ENCODE results near the gene TRMT44. TPM values are rescaled to one million over a fixed set of nuclear protein-coding genes. Genes with fewer than 3 reads are reported as not detected.

TRMT44 gene
- polyA plus RNA-seq, 3 donors, result 4.9 to 7.5 (median 6.6) TPM

DNA sequence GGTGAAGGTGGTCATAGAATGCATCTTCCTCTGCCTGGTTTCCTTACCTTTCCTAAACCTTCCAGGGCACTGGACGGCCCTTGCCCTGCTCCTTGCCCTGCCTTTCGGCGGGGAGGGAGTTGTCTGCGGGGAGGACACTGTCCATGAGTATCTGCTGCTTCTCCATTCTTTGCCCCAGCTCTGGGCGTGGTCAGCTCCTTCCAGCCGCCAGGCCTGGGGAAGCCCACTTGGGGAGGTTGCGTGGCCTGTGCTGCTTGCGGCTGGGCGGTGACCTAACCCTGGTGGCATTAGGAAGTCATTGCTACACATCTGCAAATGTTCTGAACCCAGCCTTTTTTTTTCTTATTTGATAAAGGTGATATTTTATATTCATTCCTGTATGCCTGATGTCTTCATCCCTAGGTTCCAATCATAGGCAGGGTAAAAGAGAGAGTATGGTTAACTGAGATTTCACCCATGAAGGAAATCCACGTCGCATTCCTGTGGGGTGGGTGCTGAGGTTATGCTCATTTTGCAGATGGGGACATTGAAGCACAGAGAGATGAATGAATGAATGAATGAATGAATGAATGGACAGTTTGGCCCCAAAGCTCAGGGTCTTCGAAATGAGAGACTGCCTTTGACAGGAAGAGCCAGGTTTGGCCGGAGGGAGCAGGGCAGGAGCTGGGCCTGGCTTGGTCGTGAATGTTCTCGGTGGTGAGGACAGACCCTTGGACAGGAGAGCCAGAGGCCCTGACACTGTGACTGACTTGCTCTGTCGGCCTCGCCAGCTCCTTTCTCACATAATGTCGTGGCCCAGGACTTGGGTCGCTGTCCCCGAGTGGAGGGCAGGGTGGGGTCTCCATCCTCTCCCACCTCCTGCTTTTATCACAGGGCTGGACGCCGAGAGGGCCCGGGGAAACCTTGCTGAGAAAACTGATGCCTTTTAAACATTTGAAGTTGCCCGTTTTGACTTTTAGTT is 81.9 kb downstream of the TRMT44 start:
- peaks cover 0 to 17% of the 10 kb centered on the region in 2 donors for H3K9me3 ChIP-seq (replicated peaks in 1 of 2; ENCODE audit: control insufficient read depth in 1 of 2, insufficient read depth in 1 of 2, low read length in 2 of 2)
- peaks cover 3 to 10% (median 4%) of the 10 kb centered on the region in 3 donors for H3K27me3 Mint-ChIP-seq (ENCODE audit: low read depth in 3 of 3)
- no peak for DNase-seq
- no peak overlapping the region for H3K9ac ChIP-seq (ENCODE audit: insufficient read depth, low read length, poor library complexity, severe bottlenecking)
- intact Hi-C loops (cut with micrococcal nuclease), result no loop called here
- H3K36me3 Mint-ChIP-seq, result no peaks in the 10 kb centered on the region
- H3K9me3 Mint-ChIP-seq, result peaks cover 7 to 19% (median 13%) of the 10 kb centered on the region in 7 donors
- H3K27me3 ChIP-seq (ENCODE audit: control insufficient read depth in 2 of 2, insufficient read depth in 2 of 2, low read length in 2 of 2), result no peaks in the 10 kb centered on the region
- no peak overlapping the region for H2AFZ ChIP-seq (ENCODE audit: insufficient read depth, low read depth, low read length, poor library complexity, severe bottlenecking)
- H3K27ac Mint-ChIP-seq, result no peak overlapping the region
- no peaks in the 10 kb centered on the region for H4K20me1 ChIP-seq (ENCODE audit: insufficient read depth, low read length)
- no peak overlapping the region for H3K4me3 ChIP-seq (replicated peaks in 1 of 3; ENCODE audit: low read depth in 2 of 3, low read length in 3 of 3)
- H3K79me2 ChIP-seq (ENCODE audit: insufficient read depth, low read length), result no peaks in the 10 kb centered on the region
- H3K4me1 Mint-ChIP-seq, result no peaks in the 10 kb centered on the region
- H3K27ac ChIP-seq (ENCODE audit: low read depth in 1 of 2, low read length in 2 of 2), result no peak overlapping the region
- H3K4me2 ChIP-seq (replicated peaks; ENCODE audit: extremely low read depth, low read length, poor library complexity, severe bottlenecking), result no peak overlapping the region
- H3K36me3 ChIP-seq (replicated peaks in 1 of 2; ENCODE audit: control insufficient read depth in 1 of 2, insufficient read depth in 2 of 2, low read length in 2 of 2), result no peaks in the 10 kb centered on the region
- H3K4me1 ChIP-seq (ENCODE audit: control insufficient read depth in 1 of 2, insufficient read depth in 2 of 2, low read length in 2 of 2), result no peaks in the 10 kb centered on the region
- WGBS (ENCODE audit: insufficient coverage), result 84% methylated on average over 18 of the region's 24 CpGs
- H3K4me3 Mint-ChIP-seq, result no peak overlapping the region
- TF ChIP-seq, protein P1, sequence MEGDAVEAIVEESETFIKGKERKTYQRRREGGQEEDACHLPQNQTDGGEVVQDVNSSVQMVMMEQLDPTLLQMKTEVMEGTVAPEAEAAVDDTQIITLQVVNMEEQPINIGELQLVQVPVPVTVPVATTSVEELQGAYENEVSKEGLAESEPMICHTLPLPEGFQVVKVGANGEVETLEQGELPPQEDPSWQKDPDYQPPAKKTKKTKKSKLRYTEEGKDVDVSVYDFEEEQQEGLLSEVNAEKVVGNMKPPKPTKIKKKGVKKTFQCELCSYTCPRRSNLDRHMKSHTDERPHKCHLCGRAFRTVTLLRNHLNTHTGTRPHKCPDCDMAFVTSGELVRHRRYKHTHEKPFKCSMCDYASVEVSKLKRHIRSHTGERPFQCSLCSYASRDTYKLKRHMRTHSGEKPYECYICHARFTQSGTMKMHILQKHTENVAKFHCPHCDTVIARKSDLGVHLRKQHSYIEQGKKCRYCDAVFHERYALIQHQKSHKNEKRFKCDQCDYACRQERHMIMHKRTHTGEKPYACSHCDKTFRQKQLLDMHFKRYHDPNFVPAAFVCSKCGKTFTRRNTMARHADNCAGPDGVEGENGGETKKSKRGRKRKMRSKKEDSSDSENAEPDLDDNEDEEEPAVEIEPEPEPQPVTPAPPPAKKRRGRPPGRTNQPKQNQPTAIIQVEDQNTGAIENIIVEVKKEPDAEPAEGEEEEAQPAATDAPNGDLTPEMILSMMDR (IDR thresholded peaks at IDR 0.05), result no peak

DNA sequence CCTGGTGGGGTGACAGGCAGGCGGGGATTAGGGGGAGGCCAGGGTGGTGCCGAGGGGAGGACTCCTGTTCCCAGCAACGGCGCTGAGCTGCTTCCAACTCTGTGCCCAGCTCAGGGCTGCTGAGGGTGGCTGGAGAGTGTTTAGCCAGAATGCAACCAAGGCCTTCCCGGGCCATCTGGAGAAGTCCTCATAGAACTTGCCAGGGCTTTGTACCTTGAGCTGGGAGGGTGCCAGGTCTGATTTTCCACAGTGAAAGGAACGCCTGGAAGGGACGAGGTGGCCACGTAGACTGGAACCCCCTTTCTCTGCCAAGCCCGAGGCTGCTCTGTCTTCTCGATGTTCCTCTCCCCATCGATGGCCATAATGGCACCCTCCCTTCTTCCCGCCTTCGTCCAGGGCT is 82.6 kb downstream of the TRMT44 start:
- WGBS (ENCODE audit: insufficient coverage), result 82% methylated on average over 6 of the region's 13 CpGs
- no peak for DNase-seq
- H3K36me3 Mint-ChIP-seq, result no peaks in the 10 kb centered on the region
- Histone ChIP-seq H3K9ac (ENCODE audit: insufficient read depth, low read length, poor library complexity, severe bottlenecking) (no peak overlapping the region), H3K36me3 (replicated peaks in 1 of 2; ENCODE audit: control insufficient read depth in 1 of 2, insufficient read depth in 2 of 2, low read length in 2 of 2) (no peaks in the 10 kb centered on the region), H4K20me1 (ENCODE audit: insufficient read depth, low read length) (no peaks in the 10 kb centered on the region), H2AFZ (ENCODE audit: insufficient read depth, low read depth, low read length, poor library complexity, severe bottlenecking) (no peak overlapping the region), H3K4me3 (replicated peaks in 1 of 3; ENCODE audit: low read depth in 2 of 3, low read length in 3 of 3) (no peak overlapping the region), H3K27me3 (ENCODE audit: control insufficient read depth in 2 of 2, insufficient read depth in 2 of 2, low read length in 2 of 2) (no peaks in the 10 kb centered on the region), H3K9me3 (replicated peaks in 1 of 2; ENCODE audit: control insufficient read depth in 1 of 2, insufficient read depth in 1 of 2, low read length in 2 of 2) (peaks cover 0 to 17% of the 10 kb centered on the region in 2 donors), H3K4me2 (replicated peaks; ENCODE audit: extremely low read depth, low read length, poor library complexity, severe bottlenecking) (no peak overlapping the region), H3K27ac (ENCODE audit: low read depth in 1 of 2, low read length in 2 of 2) (no peak overlapping the region), H3K4me1 (ENCODE audit: control insufficient read depth in 1 of 2, insufficient read depth in 2 of 2, low read length in 2 of 2) (no peaks in the 10 kb centered on the region), H3K79me2 (ENCODE audit: insufficient read depth, low read length) (no peaks in the 10 kb centered on the region)
- peaks cover 3 to 10% (median 4%) of the 10 kb centered on the region in 3 donors for H3K27me3 Mint-ChIP-seq (ENCODE audit: low read depth in 3 of 3)
- intact Hi-C loops (cut with micrococcal nuclease), result no loop called here
- H3K27ac Mint-ChIP-seq, result no peak overlapping the region
- TF ChIP-seq, protein P1 (IDR thresholded peaks at IDR 0.05), result no peak
- H3K9me3 Mint-ChIP-seq, result peaks cover 7 to 19% (median 13%) of the 10 kb centered on the region in 7 donors
- H3K4me1 Mint-ChIP-seq, result no peaks in the 10 kb centered on the region
- H3K4me3 Mint-ChIP-seq, result no peak overlapping the region

Data from CD14-positive monocyte (primary cell).